Neural progenitor cell (in vitro differentiated cells): ENCODE measurements around the gene NEURL1B. TPM values are rescaled to one million over a fixed set of nuclear protein-coding genes. Genes with fewer than 3 reads are reported as not detected.

Experiments used
- DNase-seq: peaks from one replicate; pipeline ENCODE4 v3.0.0-alpha.2; 2016; ENCODE audit warnings: low spot score
- H2AFZ ChIP-seq: fragments of 200-600 bp; sonication (generic); replicated peaks from 2 replicates; pipeline ENCODE4 v1.6.1; 2016; ENCODE audit warnings: antibody characterized with exemption
- H3F3A ChIP-seq: fragments of 200-600 bp; sonication (generic); 2 replicates; pipeline ENCODE4 v1.6.1; 2016; ENCODE audit warnings: antibody characterized with exemption, low read depth
- H3K27ac ChIP-seq: fragments of 200-600 bp; sonication (generic); 2 replicates; pipeline ENCODE4 v1.5.1; 2016; ENCODE audit warnings: mild to moderate bottlenecking
- H3K27me3 ChIP-seq: fragments of 200-600 bp; sonication (generic); 2 replicates; pipeline ENCODE4 v1.6.1; 2016; ENCODE audit warnings: mild to moderate bottlenecking, moderate library complexity
- H3K36me3 ChIP-seq: fragments of 200-600 bp; sonication (generic); 2 replicates; pipeline ENCODE4 v1.5.1; 2016
- H3K4me1 ChIP-seq: fragments of 200-600 bp; sonication (generic); 2 replicates; pipeline ENCODE4 v1.6.1; 2016; ENCODE audit warnings: mixed run types
- H3K4me2 ChIP-seq: fragments of 200-600 bp; sonication (generic); 2 replicates; pipeline ENCODE4 v1.6.1; 2016
- H3K4me3 ChIP-seq: fragments of 200-600 bp; sonication (generic); 2 replicates; pipeline ENCODE4 v1.5.1; 2016
- H3K79me2 ChIP-seq: fragments of 200-600 bp; sonication (generic); 2 replicates; pipeline ENCODE4 v1.6.1; 2016; ENCODE audit warnings: low read depth
- H3K9ac ChIP-seq: fragments of 200-600 bp; sonication (generic); 2 replicates; pipeline ENCODE4 v1.6.1; 2016
- H3K9me3 ChIP-seq: fragments of 200-600 bp; sonication (generic); 2 replicates; pipeline ENCODE4 v1.5.1; 2016; ENCODE audit warnings: low read depth
- H4K20me1 ChIP-seq: fragments of 200-600 bp; sonication (generic); 2 replicates; pipeline ENCODE4 v1.6.1; 2016; ENCODE audit warnings: low read depth
- H3K27ac Mint-ChIP-seq: 3 replicates; pipeline ENCODE4 v1.8.0; 2021; ENCODE audit warnings: mixed read lengths
- H3K27me3 Mint-ChIP-seq: 2 replicates; pipeline ENCODE4 v1.8.0; 2022; ENCODE audit warnings: low read depth, mild to moderate bottlenecking, inconsistent platforms, moderate library complexity, mixed read lengths; ENCODE audit not compliant: insufficient read depth
- H3K36me3 Mint-ChIP-seq: 3 replicates; pipeline ENCODE4 v1.8.0; 2021; ENCODE audit warnings: mixed read lengths
- H3K4me1 Mint-ChIP-seq: 3 replicates; pipeline ENCODE4 v1.8.0; 2021; ENCODE audit warnings: mixed read lengths
- H3K4me3 Mint-ChIP-seq: 3 replicates; pipeline ENCODE4 v1.8.0; 2021; ENCODE audit warnings: mild to moderate bottlenecking, moderate library complexity, mixed read lengths
- H3K9me3 Mint-ChIP-seq: 3 replicates; pipeline ENCODE4 v1.8.0; 2020; ENCODE audit warnings: mixed read lengths
- CTCF ChIP-seq: fragments of 200-600 bp; sonication (generic); IDR thresholded peaks from 2 replicates; pipeline ENCODE4 v1.5.1; 2017; ENCODE audit warnings: antibody characterized with exemption, mild to moderate bottlenecking
- EZH2 ChIP-seq: fragments of 200-600 bp; sonication (generic); IDR thresholded peaks from 2 replicates; pipeline ENCODE4 v1.6.1; 2017; ENCODE audit warnings: antibody characterized with exemption, mild to moderate bottlenecking, moderate library complexity
- EZH2phosphoT487 ChIP-seq: fragments of 200-600 bp; sonication (generic); IDR thresholded peaks from 2 replicates; pipeline ENCODE4 v1.6.1; 2017; ENCODE audit warnings: antibody characterized with exemption
- total RNA-seq: library from RNA; depleted of rRNA; stranded (reverse); fragments of >200 nt; gene quantifications from 2 replicates; pipeline ENCODE4 v1.2.3, GENCODE V29; 2015; ENCODE audit warnings: low replicate concordance

NEURL1B gene
- total RNA-seq, 1 donor from 2014 or later = 12.1 TPM

GRCh38 chr5:172608773-172609172 is 32.3 kb upstream of the NEURL1B start:
- H3K4me1 ChIP-seq = peaks cover 10% of the 10 kb centered on the region
- TF ChIP-seq CTCF (no peak), EZH2phosphoT487 (no peak), EZH2 (no peak)
- H3K4me1 Mint-ChIP-seq = peaks cover 9% of the 10 kb centered on the region
- H3K4me3 Mint-ChIP-seq = no peak overlapping the region
- no peak overlapping the region for H3K4me3 ChIP-seq
- H4K20me1 ChIP-seq = no peaks in the 10 kb centered on the region
- no peak for DNase-seq
- no peak overlapping the region for H2AFZ ChIP-seq
- peaks cover 18% of the 10 kb centered on the region for H3K9me3 Mint-ChIP-seq
- H3K27me3 Mint-ChIP-seq = peaks cover 15% of the 10 kb centered on the region
- H3K27me3 ChIP-seq = no peaks in the 10 kb centered on the region
- H3K36me3 Mint-ChIP-seq = peaks cover 1% of the 10 kb centered on the region
- no peak overlapping the region for H3K9ac ChIP-seq
- peak overlapping the region; percentile 40 for H3K27ac Mint-ChIP-seq
- H3F3A ChIP-seq = no peaks in the 10 kb centered on the region
- H3K9me3 ChIP-seq = peaks cover under 1% of the 10 kb centered on the region
- no peak overlapping the region for H3K27ac ChIP-seq
- no peak overlapping the region for H3K4me2 ChIP-seq
- no peaks in the 10 kb centered on the region for H3K36me3 ChIP-seq
- H3K79me2 ChIP-seq = no peaks in the 10 kb centered on the region

- no peak overlapping the region for H3K27ac ChIP-seq
- no peak overlapping the region for H3K4me3 Mint-ChIP-seq
- H3K4me2 ChIP-seq = no peak overlapping the region
- no peak overlapping the region for H3K4me3 ChIP-seq
- H2AFZ ChIP-seq = no peak overlapping the region
- no peaks in the 10 kb centered on the region for H4K20me1 ChIP-seq
- no peak overlapping the region for H3K27ac Mint-ChIP-seq
- H3F3A ChIP-seq = no peaks in the 10 kb centered on the region
- no peak overlapping the region for H3K9ac ChIP-seq
- peaks cover 8% of the 10 kb centered on the region for H3K4me1 Mint-ChIP-seq
- no peaks in the 10 kb centered on the region for H3K27me3 ChIP-seq
- H3K36me3 ChIP-seq = no peaks in the 10 kb centered on the region
- no peaks in the 10 kb centered on the region for H3K79me2 ChIP-seq
- H3K4me1 ChIP-seq = peaks cover 7% of the 10 kb centered on the region
- TF ChIP-seq EZH2 (no peak), EZH2phosphoT487 (no peak), CTCF (no peak)
- DNase-seq = no peak
- peaks cover 1% of the 10 kb centered on the region for H3K36me3 Mint-ChIP-seq
- peaks cover 5% of the 10 kb centered on the region for H3K9me3 ChIP-seq
- H3K9me3 Mint-ChIP-seq = peaks cover 26% of the 10 kb centered on the region
- peaks cover 12% of the 10 kb centered on the region for H3K27me3 Mint-ChIP-seq
Measured at GRCh38 chr5:172610643-172611042, 30.4 kb upstream of the NEURL1B start.

GRCh38 chr5:172611913-172612312 is 29.1 kb upstream of the NEURL1B start:
- H3K79me2 ChIP-seq = no peaks in the 10 kb centered on the region
- no peak overlapping the region for H3K27ac ChIP-seq
- Mint-ChIP-seq H3K27me3 (peaks cover 12% of the 10 kb centered on the region), H3K27ac (no peak overlapping the region), H3K4me1 (no peaks in the 10 kb centered on the region), H3K36me3 (no peaks in the 10 kb centered on the region), H3K4me3 (no peak overlapping the region), H3K9me3 (peaks cover 22% of the 10 kb centered on the region)
- no peaks in the 10 kb centered on the region for H3K27me3 ChIP-seq
- no peaks in the 10 kb centered on the region for H3F3A ChIP-seq
- TF ChIP-seq EZH2phosphoT487 = no peak
- no peak for TF ChIP-seq EZH2
- TF ChIP-seq CTCF = no peak
- no peak for DNase-seq
- H4K20me1 ChIP-seq = no peaks in the 10 kb centered on the region
- H2AFZ ChIP-seq = no peak overlapping the region
- H3K36me3 ChIP-seq = no peaks in the 10 kb centered on the region
- H3K4me1 ChIP-seq = no peaks in the 10 kb centered on the region
- H3K9me3 ChIP-seq = peaks cover 5% of the 10 kb centered on the region
- H3K4me2 ChIP-seq = no peak overlapping the region
- H3K9ac ChIP-seq = no peak overlapping the region
- H3K4me3 ChIP-seq = no peak overlapping the region

GRCh38 chr5:172612771-172613170 is 28.3 kb upstream of the NEURL1B start:
- Histone ChIP-seq H3K4me3 (no peak overlapping the region), H3K27me3 (no peaks in the 10 kb centered on the region), H3K36me3 (no peaks in the 10 kb centered on the region), H3K9ac (no peak overlapping the region), H3K4me2 (no peak overlapping the region), H3K9me3 (peaks cover 5% of the 10 kb centered on the region), H3F3A (no peaks in the 10 kb centered on the region), H4K20me1 (no peaks in the 10 kb centered on the region), H3K79me2 (no peaks in the 10 kb centered on the region), H2AFZ (no peak overlapping the region), H3K27ac (no peak overlapping the region), H3K4me1 (no peaks in the 10 kb centered on the region)
- H3K4me3 Mint-ChIP-seq = no peak overlapping the region
- H3K27ac Mint-ChIP-seq = no peak overlapping the region
- peaks cover 10% of the 10 kb centered on the region for H3K27me3 Mint-ChIP-seq
- DNase-seq = no peak
- peaks cover 22% of the 10 kb centered on the region for H3K9me3 Mint-ChIP-seq
- TF ChIP-seq EZH2 = no peak
- no peak for TF ChIP-seq EZH2phosphoT487
- TF ChIP-seq CTCF = no peak
- no peaks in the 10 kb centered on the region for H3K36me3 Mint-ChIP-seq
- H3K4me1 Mint-ChIP-seq = no peaks in the 10 kb centered on the region
